OCI-LY1 (cell line): ENCODE measurements around the gene SERTAD4.

Experiments used
- H2AFZ ChIP-seq: fragments of 200-600 bp; sonication (generic), shearing (Covaris generic); 2 replicates; pipeline ENCODE4 v1.6.0; 2014; ENCODE audit warnings: antibody characterized with exemption, mild to moderate bottlenecking, low read length
- H3F3A ChIP-seq: fragments of 200-600 bp; sonication (generic), shearing (Covaris generic); 2 replicates; pipeline ENCODE4 v1.6.0; 2014; ENCODE audit warnings: mild to moderate bottlenecking, antibody characterized with exemption, low read length, moderate library complexity; ENCODE audit not compliant: insufficient read depth
- H3K27ac ChIP-seq: fragments of 200-600 bp; sonication (generic); 2 replicates; pipeline ENCODE4 v1.5.1; 2014; ENCODE audit warnings: low read length, mixed run types, mild to moderate bottlenecking, low read depth; ENCODE audit not compliant: poor library complexity, severe bottlenecking
- H3K27me3 ChIP-seq: fragments of 200-600 bp; sonication (generic); 2 replicates; pipeline ENCODE4 v1.6.0; 2014; ENCODE audit warnings: antibody characterized with exemption, mild to moderate bottlenecking, low read length, moderate library complexity; ENCODE audit not compliant: insufficient read depth
- H3K36me3 ChIP-seq: fragments of 200-600 bp; sonication (generic); 2 replicates; pipeline ENCODE4 v1.6.1; 2014; ENCODE audit warnings: mild to moderate bottlenecking, antibody characterized with exemption, low read length, moderate library complexity, mixed read lengths; ENCODE audit not compliant: insufficient read depth
- H3K4me1 ChIP-seq: fragments of 200-600 bp; sonication (generic); 2 replicates; pipeline ENCODE4 v1.5.1; 2014; ENCODE audit warnings: mild to moderate bottlenecking, low read length, moderate library complexity; ENCODE audit not compliant: insufficient read depth, severe bottlenecking
- H3K4me2 ChIP-seq: fragments of 200-600 bp; sonication (generic), shearing (Covaris generic); 2 replicates; pipeline ENCODE4 v1.6.1; 2014; ENCODE audit warnings: low read length
- H3K4me3 ChIP-seq: fragments of 200-600 bp; sonication (generic); 2 replicates; pipeline ENCODE4 v1.5.1; 2014; ENCODE audit warnings: low read length, low read depth, mild to moderate bottlenecking, mixed read lengths; ENCODE audit not compliant: poor library complexity, severe bottlenecking
- H3K79me2 ChIP-seq: fragments of 200-600 bp; shearing (Covaris generic); 2 replicates; pipeline ENCODE4 v1.6.1; 2016; ENCODE audit warnings: mixed run types, low read length, mixed read lengths; ENCODE audit not compliant: insufficient read depth
- H3K9ac ChIP-seq: fragments of 200-600 bp; sonication (generic), shearing (Covaris generic); 2 replicates; pipeline ENCODE4 v1.6.1; 2014; ENCODE audit warnings: mild to moderate bottlenecking, low read length, mixed read lengths
- H3K9me2 ChIP-seq: fragments of 200-600 bp; sonication (generic), shearing (Covaris generic); 2 replicates; pipeline ENCODE4 v1.6.1; 2014; ENCODE audit warnings: low read depth, mild to moderate bottlenecking, low read length, mixed read lengths
- H3K9me3 ChIP-seq: fragments of 200-600 bp; shearing (Covaris generic); 2 replicates; pipeline ENCODE4 v1.6.1; 2014; ENCODE audit warnings: low read length, mixed read lengths
- H4K20me1 ChIP-seq: fragments of 200-600 bp; sonication (generic), shearing (Covaris generic); 2 replicates; pipeline ENCODE4 v1.6.0; 2016; ENCODE audit warnings: mild to moderate bottlenecking, low read length; ENCODE audit not compliant: insufficient read depth
- EZH2 ChIP-seq: fragments of 200-600 bp; sonication (generic), shearing (Covaris generic); IDR thresholded peaks from 2 replicates; pipeline ENCODE4 v1.8.0; 2017; ENCODE audit warnings: borderline replicate concordance, mixed run types, mild to moderate bottlenecking, antibody characterized with exemption, low read length, moderate library complexity, mixed read lengths
- TF ChIP-seq, protein P1 (sequence below): fragments of 200-600 bp; sonication (generic), shearing (Covaris generic); IDR thresholded peaks from 2 replicates; pipeline ENCODE4 v1.5.1; 2017; ENCODE audit warnings: mild to moderate bottlenecking, antibody characterized with exemption, low read length, moderate library complexity, mixed read lengths

The SERTAD4 gene

GRCh38 chr1:210257698-210258529 lies 25.3 kb downstream of the SERTAD4 start:
- Histone ChIP-seq H3K4me1 (no peaks in the 10 kb centered on the region), H3K4me2 (no peak overlapping the region), H4K20me1 (no peaks in the 10 kb centered on the region), H3K79me2 (no peaks in the 10 kb centered on the region), H2AFZ (no peak overlapping the region), H3K36me3 (no peaks in the 10 kb centered on the region), H3K4me3 (no peak overlapping the region), H3K9ac (no peak overlapping the region), H3F3A (no peaks in the 10 kb centered on the region), H3K27ac (no peak overlapping the region), H3K9me2 (no peaks in the 10 kb centered on the region), H3K9me3 (no peaks in the 10 kb centered on the region), H3K27me3 (no peaks in the 10 kb centered on the region)
- TF ChIP-seq, protein P1, sequence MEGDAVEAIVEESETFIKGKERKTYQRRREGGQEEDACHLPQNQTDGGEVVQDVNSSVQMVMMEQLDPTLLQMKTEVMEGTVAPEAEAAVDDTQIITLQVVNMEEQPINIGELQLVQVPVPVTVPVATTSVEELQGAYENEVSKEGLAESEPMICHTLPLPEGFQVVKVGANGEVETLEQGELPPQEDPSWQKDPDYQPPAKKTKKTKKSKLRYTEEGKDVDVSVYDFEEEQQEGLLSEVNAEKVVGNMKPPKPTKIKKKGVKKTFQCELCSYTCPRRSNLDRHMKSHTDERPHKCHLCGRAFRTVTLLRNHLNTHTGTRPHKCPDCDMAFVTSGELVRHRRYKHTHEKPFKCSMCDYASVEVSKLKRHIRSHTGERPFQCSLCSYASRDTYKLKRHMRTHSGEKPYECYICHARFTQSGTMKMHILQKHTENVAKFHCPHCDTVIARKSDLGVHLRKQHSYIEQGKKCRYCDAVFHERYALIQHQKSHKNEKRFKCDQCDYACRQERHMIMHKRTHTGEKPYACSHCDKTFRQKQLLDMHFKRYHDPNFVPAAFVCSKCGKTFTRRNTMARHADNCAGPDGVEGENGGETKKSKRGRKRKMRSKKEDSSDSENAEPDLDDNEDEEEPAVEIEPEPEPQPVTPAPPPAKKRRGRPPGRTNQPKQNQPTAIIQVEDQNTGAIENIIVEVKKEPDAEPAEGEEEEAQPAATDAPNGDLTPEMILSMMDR = no peak
- TF ChIP-seq EZH2 = no peak

DNA sequence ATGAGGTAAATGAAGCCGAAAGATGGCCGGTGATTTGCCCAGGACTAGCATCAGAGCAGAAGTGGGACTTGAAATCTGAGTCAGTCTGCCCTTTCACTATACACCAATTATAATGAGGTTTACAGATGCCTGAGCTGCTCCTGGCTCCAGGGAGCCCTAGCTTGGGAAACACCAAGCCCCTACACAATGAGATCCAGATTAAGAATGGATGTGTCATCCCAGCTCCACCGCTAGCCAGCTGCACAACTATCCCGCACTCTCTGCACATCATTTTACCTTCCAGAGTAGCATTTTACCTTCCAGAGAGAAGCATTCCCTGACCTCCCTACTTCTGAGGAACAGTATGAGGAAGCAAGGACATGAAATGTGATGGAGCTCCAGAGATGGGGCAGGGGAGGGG lies 27.0 kb downstream of the SERTAD4 start:
- no peak overlapping the region for H3K4me3 ChIP-seq
- H3F3A ChIP-seq = no peaks in the 10 kb centered on the region
- H3K9me3 ChIP-seq = no peaks in the 10 kb centered on the region
- no peaks in the 10 kb centered on the region for H3K27me3 ChIP-seq
- TF ChIP-seq, protein P1 = no peak
- TF ChIP-seq EZH2 = no peak
- no peaks in the 10 kb centered on the region for H3K36me3 ChIP-seq
- no peak overlapping the region for H3K4me2 ChIP-seq
- H3K4me1 ChIP-seq = no peaks in the 10 kb centered on the region
- no peaks in the 10 kb centered on the region for H3K79me2 ChIP-seq
- H3K27ac ChIP-seq = no peak overlapping the region
- no peaks in the 10 kb centered on the region for H4K20me1 ChIP-seq
- no peaks in the 10 kb centered on the region for H3K9me2 ChIP-seq
- H3K9ac ChIP-seq = no peak overlapping the region
- no peak overlapping the region for H2AFZ ChIP-seq

- Histone ChIP-seq H3K9me2 (no peaks in the 10 kb centered on the region), H3K4me1 (no peaks in the 10 kb centered on the region), H3K79me2 (no peaks in the 10 kb centered on the region), H3K9me3 (no peaks in the 10 kb centered on the region), H3K27ac (no peak overlapping the region), H3K4me2 (no peak overlapping the region), H4K20me1 (no peaks in the 10 kb centered on the region), H3F3A (no peaks in the 10 kb centered on the region), H3K36me3 (no peaks in the 10 kb centered on the region), H3K4me3 (no peak overlapping the region), H2AFZ (no peak overlapping the region), H3K27me3 (no peaks in the 10 kb centered on the region), H3K9ac (no peak overlapping the region)
- TF ChIP-seq, protein P1 = no peak
- no peak for TF ChIP-seq EZH2
Measured at GRCh38 chr1:210260096-210260495, 27.5 kb downstream of the SERTAD4 start.
